Vagina (tissue), 2 donors: ENCODE data around the gene VOPP1. TPM values are rescaled to one million over a fixed set of nuclear protein-coding genes. Genes with fewer than 3 reads are reported as not detected.

Source experiments
- DNase-seq, 2 donors: peaks; one replicate each; pipeline ENCODE4 v3.0.0-alpha.2; 2017; ENCODE audit errors: extremely low spot score in 2 of 2
- H3K27ac ChIP-seq: fragments of 200-600 bp; sonication (generic); one replicate; pipeline ENCODE4 v1.5.1; 2019
- H3K27me3 ChIP-seq: fragments of 200-600 bp; sonication (generic); one replicate; pipeline ENCODE4 v1.5.1; 2019
- H3K36me3 ChIP-seq, 2 donors: fragments of 200-600 bp; sonication (generic); one replicate each; pipeline ENCODE4 v1.5.1; 2017 to 2019
- H3K4me1 ChIP-seq: fragments of 200-600 bp; sonication (generic); one replicate; pipeline ENCODE4 v1.5.1; 2019
- H3K4me3 ChIP-seq, 2 donors: fragments of 200-600 bp; sonication (generic); 1 replicate in 1 of 2; 2 replicates in 1 of 2; pipeline ENCODE4 v1.5.1; 2016 to 2019
- H3K9me3 ChIP-seq: fragments of 200-600 bp; sonication (generic); one replicate; pipeline ENCODE4 v1.5.1; 2019
- POLR2A ChIP-seq, 2 donors: fragments of 450-650 bp; IDR thresholded peaks; one replicate each; pipeline ENCODE4 v1.6.1; 2017; ENCODE audit warnings: antibody characterized with exemption in 2 of 2, mild to moderate bottlenecking in 2 of 2, moderate library complexity in 2 of 2
- POLR2AphosphoS5 ChIP-seq, 2 donors: sonication (generic); formaldehyde crosslinking; IDR thresholded peaks; one replicate each; pipeline ENCODE4 v1.9.0; 2017; ENCODE audit warnings: antibody characterized with exemption in 2 of 2, mild to moderate bottlenecking in 2 of 2, low read depth in 1 of 2; ENCODE audit not compliant: insufficient read depth in 1 of 2
- intact Hi-C: fragments of 100-400 bp; cut with DNase I; formaldehyde crosslinking; loops from one replicate; pipeline ENCODE4 v1.15.1; 2023
- total RNA-seq: library from RNA; depleted of rRNA; stranded (reverse); fragments of >200 nt; gene quantifications from one replicate; pipeline ENCODE4 v1.2.3, GENCODE V29; 2016
- TF ChIP-seq, protein P1 (sequence below), 3 experiments: fragments of 450-650 bp in 2 of 3; fragments of 200-600 bp in 1 of 3; sonication (generic) in 1 of 3; IDR thresholded peaks; one replicate each; pipeline ENCODE4 v1.5.1; 2017 to 2019; ENCODE audit warnings: antibody characterized with exemption in 3 of 3, mild to moderate bottlenecking in 2 of 3, moderate library complexity in 2 of 3

Gene VOPP1
- total RNA-seq, 1 donor from 2014 or later = 26.3 TPM

DNA sequence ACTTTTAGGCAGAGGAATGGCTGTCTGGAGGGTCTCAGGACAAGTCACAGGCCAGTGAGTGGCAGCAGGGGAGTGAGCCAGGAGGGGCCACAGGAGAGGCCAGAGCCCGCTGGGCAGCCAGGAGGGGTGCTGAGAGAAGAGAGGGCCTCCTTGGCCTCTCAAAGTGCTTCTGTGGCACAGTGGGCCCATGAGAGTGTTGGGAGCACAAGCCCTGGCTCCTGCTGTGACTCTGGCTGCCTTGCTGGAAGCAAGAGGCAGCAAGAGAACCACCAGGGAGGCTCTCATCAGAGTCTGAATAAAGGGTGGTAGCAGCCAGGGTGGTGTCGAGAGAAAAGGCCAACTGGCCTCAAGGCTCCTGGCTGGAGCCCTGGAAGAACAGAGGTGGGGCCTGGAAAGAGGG lies 91.1 kb downstream of the VOPP1 start:
- no peak overlapping the region for H3K27ac ChIP-seq
- H3K27me3 ChIP-seq = no peaks in the 10 kb centered on the region
- no peak overlapping the region for H3K4me3 ChIP-seq
- H3K36me3 ChIP-seq = no peaks in the 10 kb centered on the region
- H3K9me3 ChIP-seq = no peaks in the 10 kb centered on the region
- DNase-seq = peak; percentile 52 to 85
- no peak for TF ChIP-seq POLR2A (IDR thresholded peaks at IDR 0.05)
- TF ChIP-seq, protein P1, sequence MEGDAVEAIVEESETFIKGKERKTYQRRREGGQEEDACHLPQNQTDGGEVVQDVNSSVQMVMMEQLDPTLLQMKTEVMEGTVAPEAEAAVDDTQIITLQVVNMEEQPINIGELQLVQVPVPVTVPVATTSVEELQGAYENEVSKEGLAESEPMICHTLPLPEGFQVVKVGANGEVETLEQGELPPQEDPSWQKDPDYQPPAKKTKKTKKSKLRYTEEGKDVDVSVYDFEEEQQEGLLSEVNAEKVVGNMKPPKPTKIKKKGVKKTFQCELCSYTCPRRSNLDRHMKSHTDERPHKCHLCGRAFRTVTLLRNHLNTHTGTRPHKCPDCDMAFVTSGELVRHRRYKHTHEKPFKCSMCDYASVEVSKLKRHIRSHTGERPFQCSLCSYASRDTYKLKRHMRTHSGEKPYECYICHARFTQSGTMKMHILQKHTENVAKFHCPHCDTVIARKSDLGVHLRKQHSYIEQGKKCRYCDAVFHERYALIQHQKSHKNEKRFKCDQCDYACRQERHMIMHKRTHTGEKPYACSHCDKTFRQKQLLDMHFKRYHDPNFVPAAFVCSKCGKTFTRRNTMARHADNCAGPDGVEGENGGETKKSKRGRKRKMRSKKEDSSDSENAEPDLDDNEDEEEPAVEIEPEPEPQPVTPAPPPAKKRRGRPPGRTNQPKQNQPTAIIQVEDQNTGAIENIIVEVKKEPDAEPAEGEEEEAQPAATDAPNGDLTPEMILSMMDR (IDR thresholded peaks at IDR 0.05) = no peak
- no peak for TF ChIP-seq POLR2AphosphoS5 (IDR thresholded peaks at IDR 0.05; ENCODE audit: insufficient read depth in 1 of 2, low read depth in 1 of 2)
- intact Hi-C loops = no loop called here
- H3K4me1 ChIP-seq = no peaks in the 10 kb centered on the region

DNA sequence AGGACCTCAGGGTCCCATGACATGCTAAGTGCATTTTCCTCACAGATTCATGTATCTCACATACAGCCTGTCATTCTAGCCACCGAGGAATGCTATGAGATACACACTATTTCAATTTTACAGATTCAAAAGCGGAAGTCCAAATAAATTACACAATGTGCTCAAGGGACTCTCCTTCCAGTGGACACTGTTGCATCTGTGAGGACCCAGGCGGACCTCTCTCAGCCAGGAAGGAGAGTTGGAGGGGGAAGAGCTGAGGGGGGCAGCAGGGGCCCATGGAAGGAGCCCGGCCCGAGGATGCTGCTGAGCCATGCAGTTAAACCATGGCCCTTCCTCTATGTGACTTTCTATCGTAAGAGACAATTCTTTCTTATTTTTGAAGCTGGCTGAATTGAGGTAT lies 93.6 kb downstream of the VOPP1 start:
- intact Hi-C loops = no loop called here
- no peak overlapping the region for H3K4me3 ChIP-seq
- no peak overlapping the region for H3K27ac ChIP-seq
- no peak for DNase-seq
- no peaks in the 10 kb centered on the region for H3K9me3 ChIP-seq
- no peaks in the 10 kb centered on the region for H3K36me3 ChIP-seq
- H3K4me1 ChIP-seq = no peaks in the 10 kb centered on the region
- no peaks in the 10 kb centered on the region for H3K27me3 ChIP-seq
- TF ChIP-seq POLR2A (IDR thresholded peaks at IDR 0.05) = no peak
- TF ChIP-seq POLR2AphosphoS5 (IDR thresholded peaks at IDR 0.05; ENCODE audit: insufficient read depth in 1 of 2, low read depth in 1 of 2) = no peak
- TF ChIP-seq, protein P1 (IDR thresholded peaks at IDR 0.05) = no peak

DNA sequence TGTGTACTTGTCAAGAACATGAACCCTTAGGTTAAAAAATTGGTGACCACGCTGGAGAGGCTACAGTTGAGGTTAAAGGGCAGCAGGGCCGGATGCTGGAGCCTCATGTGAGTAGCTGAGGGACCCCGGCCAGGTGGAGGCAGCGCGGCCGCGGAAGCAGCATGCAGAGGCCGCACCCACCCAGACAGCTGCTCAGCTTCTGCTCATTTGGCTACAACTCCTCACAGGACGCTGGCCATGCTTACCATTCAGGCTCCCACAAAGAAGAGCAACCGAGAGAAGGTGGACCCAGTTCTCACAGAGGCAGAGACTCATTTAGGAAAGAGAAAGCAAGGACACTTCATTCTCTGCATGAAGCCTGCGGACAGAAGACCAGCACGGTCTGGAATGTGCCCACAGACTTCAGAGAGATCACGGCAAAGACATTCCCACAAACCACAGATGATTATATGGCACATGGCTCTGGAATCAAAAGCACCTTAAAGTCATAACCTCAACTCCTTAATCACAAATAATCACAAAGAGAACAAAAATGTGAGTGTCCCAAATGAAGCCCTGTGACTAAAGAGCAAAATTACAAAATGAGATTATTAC lies 94.4 kb downstream of the VOPP1 start:
- intact Hi-C loops = no loop called here
- peak in 1 of 2 donors; percentile 46 for DNase-seq
- no peaks in the 10 kb centered on the region for H3K9me3 ChIP-seq

DNA sequence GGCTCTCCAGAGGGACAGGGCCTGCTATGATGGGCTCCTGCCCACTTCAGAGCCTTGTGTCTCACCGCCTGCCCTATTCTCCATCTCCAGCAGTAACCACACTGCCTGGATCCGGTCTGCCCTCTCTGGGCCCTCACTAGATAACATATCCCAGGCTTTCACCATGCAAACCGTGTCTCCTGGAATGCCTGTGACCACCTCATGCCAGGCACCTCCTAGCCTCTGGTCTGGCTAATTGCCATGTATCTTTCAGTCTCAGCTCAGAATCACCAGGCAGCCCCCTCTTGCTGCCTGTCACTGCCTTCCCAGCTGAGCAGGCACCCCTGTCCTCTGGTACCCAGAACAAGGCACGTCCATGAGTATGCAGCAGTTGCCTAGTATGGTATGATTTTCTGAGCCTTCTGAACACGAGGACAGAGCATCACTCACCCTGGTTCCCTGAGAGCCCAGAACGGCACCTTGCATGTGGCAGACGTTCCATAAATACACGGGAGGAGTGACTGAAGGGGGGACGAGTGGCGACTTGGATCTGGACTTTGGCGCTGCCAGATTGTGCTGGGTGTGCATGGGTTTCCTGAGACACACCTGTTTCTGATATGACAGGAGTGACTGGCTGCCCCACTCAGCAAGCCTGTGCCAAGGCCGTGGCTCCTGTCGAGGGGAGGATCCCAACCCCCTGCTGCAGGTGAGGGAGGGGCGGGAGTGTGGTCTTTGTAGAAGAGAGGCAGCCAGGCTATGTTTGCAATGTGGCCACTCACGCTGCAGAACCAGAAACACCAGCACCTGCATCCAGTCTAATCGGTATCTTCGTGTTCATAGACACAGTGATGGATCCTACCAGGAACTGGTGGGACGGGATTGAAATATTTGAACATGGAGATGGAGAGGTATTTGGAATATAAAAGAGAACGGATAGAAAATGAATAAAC lies 95.2 kb downstream of the VOPP1 start:
- no peak overlapping the region for H3K27ac ChIP-seq
- DNase-seq = peak; percentile 74 to 76
- TF ChIP-seq, protein P1 (IDR thresholded peaks at IDR 0.05) = no peak
- TF ChIP-seq POLR2AphosphoS5 (IDR thresholded peaks at IDR 0.05; ENCODE audit: insufficient read depth in 1 of 2, low read depth in 1 of 2) (no peak), POLR2A (IDR thresholded peaks at IDR 0.05) (no peak)
- intact Hi-C loops = no loop called here
- no peaks in the 10 kb centered on the region for H3K4me1 ChIP-seq
- H3K27me3 ChIP-seq = no peaks in the 10 kb centered on the region
- no peaks in the 10 kb centered on the region for H3K36me3 ChIP-seq
- no peaks in the 10 kb centered on the region for H3K9me3 ChIP-seq
- H3K4me3 ChIP-seq = no peak overlapping the region

More for the DNA sequence above, 94.4 kb downstream of the VOPP1 start:
- no peaks in the 10 kb centered on the region for H3K4me1 ChIP-seq
- H3K27ac ChIP-seq = no peak overlapping the region
- no peaks in the 10 kb centered on the region for H3K36me3 ChIP-seq
- TF ChIP-seq POLR2A (IDR thresholded peaks at IDR 0.05) = no peak
- TF ChIP-seq, protein P1 (IDR thresholded peaks at IDR 0.05) = no peak
- no peak for TF ChIP-seq POLR2AphosphoS5 (IDR thresholded peaks at IDR 0.05; ENCODE audit: insufficient read depth in 1 of 2, low read depth in 1 of 2)
- no peak overlapping the region for H3K4me3 ChIP-seq
- no peaks in the 10 kb centered on the region for H3K27me3 ChIP-seq
